ENCODE measurements around the gene CABP1.

- TF ChIP-seq CTCF (IDR thresholded peaks at IDR 0.05) (no peak), POLR2A (IDR thresholded peaks at IDR 0.05) (no peak)
These were observed 45.1 kb downstream of the CABP1 start for GRCh38 chr12:120685522-120685921.
